B cell (primary cell): Measurements from ENCODE around the gene EIF2S1. TPM values are rescaled to one million over a fixed set of nuclear protein-coding genes. Genes with fewer than 3 reads are reported as not detected.
"Not testable (repeated sequence)": the region's sequence is repeated elsewhere in the genome, so short reads cannot be mapped to it uniquely, and the experiment has no call there.

Experiments
- ATAC-seq: fragments of 200-7000 bp; cut with Tn5 transposase; one replicate; pipeline ENCODE4 v1.10.0; 2021; ENCODE audit warnings: low read depth, mild to moderate bottlenecking, moderate number of reproducible peaks, moderate library complexity
- CTCF ChIA-PET: fragments of 350-600 bp; sonication (Branson Sonifier 250); formaldehyde crosslinking; loops from one replicate; lab custom pipeline; 2021; ENCODE audit warnings: antibody characterized with exemption, inconsistent platforms; lab: Charles Lee
- POLR2A ChIA-PET: fragments of 350-600 bp; sonication (Branson Sonifier 250); formaldehyde crosslinking; loops from one replicate; lab custom pipeline; 2021; ENCODE audit warnings: antibody characterized with exemption; lab: Charles Lee
- DNase-seq: peaks from one replicate; pipeline ENCODE4 v3.0.0; 2013
- H2AFZ ChIP-seq: 2 replicates; pipeline ENCODE4 v1.6.1; 2012; ENCODE audit warnings: mild to moderate bottlenecking, low read depth, low read length; ENCODE audit not compliant: insufficient read depth, poor library complexity, severe bottlenecking
- H3K27ac ChIP-seq, 2 donors: 1 replicate in 1 of 2; 2 replicates in 1 of 2; pipeline ENCODE4 v1.5.1; 2012 to 2013; ENCODE audit warnings: low read length in 2 of 2, mild to moderate bottlenecking in 2 of 2, moderate library complexity in 1 of 2
- H3K27me3 ChIP-seq, 4 experiments: fragments of 200-600 bp in 1 of 4; sonication (generic) in 1 of 4; replicated peaks in 1 of 4; 1 replicate in 2 of 4; 2 replicates in 2 of 4; pipeline versions ENCODE4 v1.6.1 to v1.7.0; 2013 to 2016; ENCODE audit warnings: low read length in 3 of 4, mild to moderate bottlenecking in 2 of 4, mixed read lengths in 1 of 4, moderate library complexity in 1 of 4; ENCODE audit not compliant: insufficient read depth in 4 of 4, control insufficient read depth in 3 of 4; ENCODE audit errors: control extremely low read depth in 1 of 4
- H3K36me3 ChIP-seq, 2 experiments: replicated peaks in 1 of 2; 1 replicate in 1 of 2; 2 replicates in 1 of 2; pipeline versions ENCODE4 v1.6.1 to v1.7.1; 2013; ENCODE audit warnings: low read length in 1 of 2; ENCODE audit not compliant: insufficient read depth in 2 of 2, control insufficient read depth in 1 of 2; ENCODE audit errors: control extremely low read depth in 1 of 2, extremely low read depth in 1 of 2
- H3K4me1 ChIP-seq, 2 donors: fragments of 200-600 bp in 1 of 2; sonication (generic) in 1 of 2; 1 replicate in 1 of 2; 2 replicates in 1 of 2; pipeline versions ENCODE4 v1.5.1 to v1.6.1; 2013 to 2017; ENCODE audit warnings: low read length in 2 of 2; ENCODE audit not compliant: control insufficient read depth in 2 of 2, insufficient read depth in 2 of 2
- H3K4me2 ChIP-seq: replicated peaks from 2 replicates; pipeline ENCODE3; 2012; ENCODE audit warnings: mild to moderate bottlenecking, low read depth, low read length; ENCODE audit not compliant: poor library complexity, severe bottlenecking
- H3K4me3 ChIP-seq, 5 experiments: fragments of 200-600 bp in 1 of 5; sonication (generic) in 1 of 5; 1 replicate in 3 of 5; 2 replicates in 2 of 5; pipeline versions ENCODE4 v1.5.1 to v1.7.0; 2011 to 2016; ENCODE audit warnings: low read length in 4 of 5, mild to moderate bottlenecking in 4 of 5, low read depth in 2 of 5, control low read depth in 1 of 5, moderate library complexity in 1 of 5; ENCODE audit not compliant: insufficient read depth in 1 of 5; ENCODE audit errors: control extremely low read depth in 1 of 5, extremely low read depth in 1 of 5
- H3K79me2 ChIP-seq: fragments of 200-600 bp; sonication (generic); one replicate; pipeline ENCODE4 v1.6.0; 2016; ENCODE audit warnings: low read length; ENCODE audit not compliant: control insufficient read depth, insufficient read depth
- H3K9ac ChIP-seq: fragments of 200-600 bp; sonication (generic); 2 replicates; pipeline ENCODE4 v1.6.1; 2017; ENCODE audit warnings: mild to moderate bottlenecking, low read length, moderate library complexity
- H3K9me3 ChIP-seq, 3 donors: one replicate each; pipeline versions ENCODE4 v1.6.1 to v1.7.1; 2013; ENCODE audit warnings: low read length in 2 of 3; ENCODE audit not compliant: control insufficient read depth in 2 of 3, insufficient read depth in 1 of 3; ENCODE audit errors: control extremely low read depth in 1 of 3
- H4K20me1 ChIP-seq: 2 replicates; pipeline ENCODE4 v1.6.0; 2012; ENCODE audit warnings: mild to moderate bottlenecking, low read length; ENCODE audit not compliant: insufficient read depth, control insufficient read depth, poor library complexity, severe bottlenecking
- H3K27ac Mint-ChIP-seq: one replicate; pipeline ENCODE4 v1.8.0; 2021; ENCODE audit warnings: mixed read lengths
- H3K27me3 Mint-ChIP-seq: one replicate; pipeline ENCODE4 v1.8.0; 2021; ENCODE audit warnings: mixed read lengths
- H3K4me1 Mint-ChIP-seq: one replicate; pipeline ENCODE4 v1.8.0; 2021; ENCODE audit warnings: mixed read lengths
- H3K4me3 Mint-ChIP-seq: one replicate; pipeline ENCODE4 v1.8.0; 2021; ENCODE audit warnings: mixed read lengths
- H3K9me3 Mint-ChIP-seq: one replicate; pipeline ENCODE4 v1.8.0; 2022; ENCODE audit warnings: mixed read lengths; ENCODE audit not compliant: insufficient read depth
- CTCF ChIP-seq: fragments of 200-600 bp; IDR thresholded peaks from one replicate; pipeline ENCODE4 v1.8.0; 2022; ENCODE audit warnings: antibody characterized with exemption, mild to moderate bottlenecking
- WGBS: methylation state at CpG from one replicate; pipeline ENCODE4 v1.1.5; 2013; ENCODE audit warnings: missing lambda C conversion rate; ENCODE audit not compliant: insufficient coverage; 5-methylcytosine and 5-hydroxymethylcytosine counted together
- intact Hi-C: fragments of 100-400 bp; cut with micrococcal nuclease; formaldehyde crosslinking; loops from one replicate; pipeline ENCODE4 v1.10.0; 2022
- polyA plus RNA-seq: library from polyadenylated mRNA; depleted of rRNA; stranded (reverse); fragments of >200 nt; gene quantifications from 2 replicates; pipeline ENCODE4 v1.2.3, GENCODE V29; 2012
- total RNA-seq, 2 donors: library from RNA; stranded (reverse); fragments of 120-200 nt in 1 of 2; gene quantifications; 1 replicate in 1 of 2; 2 replicates in 1 of 2; pipeline versions ENCODE4 v1.2.3 to v1.2.4, GENCODE V29; 2013 to 2022

Gene EIF2S1
- total and polyA plus RNA-seq, 2 donors (not counting 1 experiment from before 2014, with no cell fraction given): 10.4 to 39.9 TPM

DNA sequence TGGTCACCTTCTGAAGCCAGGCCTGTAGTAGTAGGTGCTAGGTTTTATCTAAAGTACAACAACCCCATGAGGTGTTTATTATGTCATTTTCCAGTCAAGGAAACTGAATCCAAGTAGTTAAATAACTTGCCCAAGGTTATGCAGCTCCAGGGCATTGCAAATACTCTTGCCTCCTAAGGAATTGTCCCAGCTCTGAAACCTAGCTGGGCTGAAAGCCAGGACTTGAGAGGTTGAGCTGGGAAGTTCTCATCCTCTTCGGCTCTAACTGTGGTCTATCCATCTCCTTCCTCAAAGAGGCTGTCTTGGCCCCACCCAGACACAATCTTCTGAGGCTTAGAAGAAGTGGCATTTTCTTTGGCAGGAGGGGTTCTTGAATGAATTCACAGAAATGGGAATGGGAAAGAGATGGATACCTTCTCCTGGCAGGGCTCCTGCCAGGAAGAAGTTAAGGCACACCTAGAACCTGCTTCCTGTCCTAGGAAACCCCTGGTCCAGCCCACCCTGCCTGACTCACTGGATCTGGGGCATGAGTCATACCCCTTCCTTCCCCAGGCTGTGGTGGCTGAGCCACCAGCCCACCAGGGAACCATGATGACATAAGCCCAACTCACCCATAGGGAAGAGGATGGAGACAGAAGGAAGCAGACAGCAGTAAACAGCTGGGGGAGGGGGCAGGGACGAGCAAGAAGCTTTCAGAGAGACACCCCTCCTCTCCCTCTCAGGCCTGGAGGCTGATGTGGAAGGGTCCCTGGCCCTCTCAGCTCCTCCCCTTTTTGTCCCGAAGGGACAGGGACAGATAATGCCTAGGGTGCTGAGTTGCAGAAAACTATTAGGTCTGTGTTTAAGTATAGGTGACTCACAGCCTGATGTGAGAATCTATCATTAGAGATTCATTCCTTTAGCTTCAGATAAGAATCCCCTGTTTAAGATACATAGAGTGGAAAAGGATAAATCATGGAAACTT lies 54.0 kb downstream of the EIF2S1 start:
- no CpG with 5 or more reads among the region's 3 CpGs for WGBS
- no peak overlapping the region for H3K4me2 ChIP-seq
- no peaks in the 10 kb centered on the region for H3K79me2 ChIP-seq
- peaks cover 0 to 18% (median 5%) of the 10 kb centered on the region in 4 experiments for H3K27me3 ChIP-seq
- H2AFZ ChIP-seq: no peak overlapping the region
- H3K4me3 Mint-ChIP-seq: no peak overlapping the region
- H3K27ac Mint-ChIP-seq: no peak overlapping the region
- H3K27ac ChIP-seq: no peak overlapping the region
- H3K9me3 ChIP-seq: no peaks in the 10 kb centered on the region
- peaks cover 15 to 17% of the 10 kb centered on the region in 2 donors for H3K4me1 ChIP-seq
- H3K4me3 ChIP-seq: no peak overlapping the region
- ChIA-PET POLR2A (no interaction called here), CTCF (interaction anchor here (7.1 to 23.4 kb wide), 2 partner anchors 14 to 163 kb away, joined by 32 to 863 read pairs; no protein-coding TSS in a partner anchor)
- DNase-seq (no peak), ATAC-seq (no peak)
- peaks cover 28% of the 10 kb centered on the region for H3K27me3 Mint-ChIP-seq
- no peaks in the 10 kb centered on the region for H4K20me1 ChIP-seq
- intact Hi-C loops: no loop called here
- no peak for TF ChIP-seq CTCF
- H3K36me3 ChIP-seq: no peaks in the 10 kb centered on the region
- H3K4me1 Mint-ChIP-seq: peaks cover 18% of the 10 kb centered on the region
- H3K9ac ChIP-seq: no peak overlapping the region
- H3K9me3 Mint-ChIP-seq: no peaks in the 10 kb centered on the region

GRCh38 chr14:67415610-67416009 lies 55.5 kb downstream of the EIF2S1 start:
- ATAC-seq, H3K4me3 Mint-ChIP-seq, intact Hi-C loops, H4K20me1 ChIP-seq, H2AFZ ChIP-seq, H3K4me3 ChIP-seq, H3K9ac ChIP-seq, POLR2A ChIA-PET, H3K27ac ChIP-seq, H3K79me2 ChIP-seq, DNase-seq, H3K9me3 Mint-ChIP-seq, H3K9me3 ChIP-seq, H3K4me2 ChIP-seq, H3K36me3 ChIP-seq, H3K27ac Mint-ChIP-seq: not testable (repeated sequence)
- H3K27me3 ChIP-seq: peaks cover 0 to 16% (median 5%) of the 10 kb centered on the region in 4 experiments
- Mint-ChIP-seq H3K27me3 (peaks cover 22% of the 10 kb centered on the region), H3K4me1 (peaks cover 18% of the 10 kb centered on the region)
- WGBS: no CpG with 5 or more reads among the region's 5 CpGs
- H3K4me1 ChIP-seq: peaks cover 15 to 17% of the 10 kb centered on the region in 2 donors
- CTCF ChIA-PET: interaction anchor here (7.1 to 23.4 kb wide), 2 partner anchors 12 to 162 kb away, joined by 32 to 863 read pairs; no protein-coding TSS in a partner anchor
